Superior temporal gyrus (tissue), 1 donor: ENCODE data around the gene ITK.
"Not testable (repeated sequence)": the region's sequence is repeated elsewhere in the genome, so short reads cannot be mapped to it uniquely, and the experiment has no call there.

Source experiments
- DNase-seq: peaks from one replicate; pipeline ENCODE4 v3.0.0-alpha.2; 2016; ENCODE audit errors: extremely low spot score

Gene ITK

DNA sequence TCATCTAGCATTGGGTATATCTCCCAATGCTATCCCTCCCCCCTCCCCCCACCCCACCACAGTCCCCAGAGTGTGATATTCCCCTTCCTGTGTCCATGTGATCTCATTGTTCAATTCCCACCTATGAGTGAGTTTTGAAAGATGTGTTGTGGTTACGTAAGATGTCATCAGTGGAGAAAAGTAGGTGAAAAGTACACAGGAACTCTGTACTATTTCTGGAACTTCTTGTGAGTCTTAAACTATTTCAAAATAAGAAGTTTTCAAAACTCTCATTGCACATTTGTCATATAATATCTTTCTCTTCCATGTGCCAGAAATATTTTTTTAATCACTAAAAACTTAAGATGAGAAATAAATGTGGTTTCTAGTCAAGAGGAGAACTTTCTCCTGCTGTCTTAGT, 30.0 kb downstream of the ITK start:
- not testable (repeated sequence) for DNase-seq

DNA sequence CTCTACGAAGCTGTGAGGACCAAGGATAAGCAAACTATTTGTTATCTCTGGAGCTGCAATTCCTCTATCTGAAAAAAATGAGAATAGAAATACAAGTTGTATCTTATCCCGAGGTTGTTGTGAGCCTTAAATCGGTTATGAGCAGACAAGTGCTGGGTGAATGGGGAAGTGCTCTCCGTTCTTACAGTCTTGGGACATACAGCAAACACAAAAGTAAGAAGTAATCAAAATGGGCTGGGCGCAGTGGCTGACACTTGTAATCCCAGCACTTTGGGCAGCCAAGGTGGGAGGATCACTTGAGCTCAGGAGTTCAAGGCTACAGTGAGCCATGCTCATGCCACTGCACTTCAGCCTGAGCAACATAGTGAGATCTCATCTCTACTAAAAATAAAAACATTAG, 31.7 kb downstream of the ITK start:
- DNase-seq, result no peak

DNA sequence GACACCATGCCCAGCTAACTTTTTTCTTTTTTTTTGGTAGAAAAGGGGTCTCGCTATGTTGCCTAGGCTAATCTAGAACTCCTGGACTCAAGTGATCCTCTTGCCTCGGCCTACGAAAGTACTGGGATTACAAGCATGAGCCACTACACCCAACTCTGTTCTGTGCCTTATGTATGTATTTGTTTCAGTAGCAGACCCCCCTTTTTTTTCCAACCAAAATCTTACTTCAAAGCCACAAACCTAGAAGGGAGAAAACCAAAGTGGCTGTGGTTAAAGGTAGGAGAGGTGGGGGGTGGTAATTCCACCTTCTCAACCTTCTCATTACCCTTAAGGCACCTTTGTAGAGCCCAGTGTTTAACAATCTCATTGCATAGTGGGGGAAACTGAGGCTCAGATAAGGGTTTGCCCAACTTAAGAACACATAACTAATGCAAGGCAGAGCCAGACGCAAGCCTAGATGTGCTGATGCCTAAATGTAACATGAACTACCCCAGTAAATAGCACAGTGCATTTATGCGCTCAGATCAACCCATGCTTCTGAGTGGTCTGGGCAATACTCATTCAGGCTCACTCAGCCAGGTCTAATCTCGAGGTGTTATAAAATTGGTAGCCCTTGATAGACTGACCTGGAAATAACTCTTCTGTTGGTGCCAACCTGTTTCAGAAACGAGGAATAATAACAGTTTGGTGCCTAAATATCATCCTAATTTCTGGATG, 33.0 kb downstream of the ITK start:
- DNase-seq, result no peak

DNA sequence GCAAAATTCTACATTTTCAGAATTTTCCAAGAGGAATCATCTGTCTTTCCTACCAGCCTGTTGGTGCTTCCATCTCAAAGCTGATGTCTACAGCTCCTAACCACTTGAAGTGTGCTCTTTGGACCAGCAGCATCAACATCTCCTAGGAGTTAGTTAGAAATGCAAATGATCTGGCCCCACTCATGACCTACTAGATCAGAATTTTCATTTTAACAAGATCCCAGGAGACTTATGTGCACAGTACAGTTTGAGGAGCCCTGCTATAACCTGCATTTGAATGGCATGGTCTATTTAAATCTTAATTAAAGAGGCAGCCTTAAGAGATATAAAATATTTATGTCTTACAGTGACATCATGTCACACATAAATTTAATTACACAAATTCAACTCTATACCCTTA, 33.8 kb downstream of the ITK start:
- DNase-seq, result no peak

DNA sequence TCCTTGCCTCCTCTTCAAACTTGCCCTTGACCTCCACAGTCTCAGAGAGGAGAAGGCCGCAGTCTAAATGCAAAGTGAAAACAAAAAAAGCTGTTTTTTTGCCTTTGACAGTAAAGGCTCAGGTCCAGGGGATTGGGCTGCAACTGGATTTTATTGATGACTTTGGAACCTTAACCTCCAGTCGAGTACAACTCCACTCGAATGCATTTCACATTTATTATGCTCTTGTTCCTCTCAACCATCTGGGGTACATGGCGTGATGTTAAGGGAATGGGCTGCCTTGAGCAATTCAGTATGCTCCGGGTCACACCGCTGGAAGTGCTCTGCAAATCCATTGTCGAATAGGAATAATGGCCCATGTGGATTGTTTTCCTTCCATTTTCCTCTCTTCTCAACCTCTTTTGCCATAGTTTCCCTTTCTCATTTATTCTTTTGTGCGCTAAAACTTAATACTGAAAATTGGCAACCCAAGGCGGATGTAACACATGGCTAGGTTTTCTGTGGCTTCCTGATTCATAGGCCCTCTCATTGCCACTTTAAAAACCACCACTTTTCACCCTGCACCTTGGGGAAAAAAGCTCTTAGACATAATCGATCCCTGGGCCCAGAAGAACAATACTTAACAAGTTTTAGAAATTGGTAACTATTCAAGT, 34.3 kb downstream of the ITK start:
- no peak for DNase-seq

DNA sequence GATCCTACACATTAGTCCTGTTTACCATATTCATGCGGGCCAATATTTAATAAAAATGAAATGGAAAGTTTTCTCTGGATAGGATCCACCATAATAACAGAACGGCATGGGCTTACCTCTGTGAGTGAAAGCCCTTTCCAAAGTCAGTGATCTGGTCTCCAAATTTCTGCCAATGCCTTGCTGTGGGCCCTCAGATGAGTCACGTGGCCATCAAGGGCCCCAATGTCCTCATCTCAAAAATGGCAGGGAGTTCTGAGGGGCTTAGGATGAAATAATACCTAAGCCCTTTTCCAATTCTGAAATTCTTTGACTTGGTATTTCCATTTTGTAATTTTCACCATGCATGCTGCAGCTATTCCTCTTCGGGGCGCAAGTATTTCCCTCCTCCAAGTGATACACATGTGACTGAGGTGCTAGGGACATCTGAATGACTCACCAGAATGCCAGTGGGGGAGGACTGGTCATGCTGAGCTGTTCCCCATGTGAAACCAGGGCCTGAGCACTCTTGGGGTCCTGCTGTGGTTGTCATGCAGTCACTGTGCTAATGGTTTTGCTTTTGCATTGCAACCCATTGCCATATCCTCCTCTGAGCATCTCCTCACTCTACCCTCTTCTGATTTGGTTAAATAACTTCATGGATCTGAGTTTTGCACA, 35.0 kb downstream of the ITK start:
- DNase-seq, result no peak

DNA sequence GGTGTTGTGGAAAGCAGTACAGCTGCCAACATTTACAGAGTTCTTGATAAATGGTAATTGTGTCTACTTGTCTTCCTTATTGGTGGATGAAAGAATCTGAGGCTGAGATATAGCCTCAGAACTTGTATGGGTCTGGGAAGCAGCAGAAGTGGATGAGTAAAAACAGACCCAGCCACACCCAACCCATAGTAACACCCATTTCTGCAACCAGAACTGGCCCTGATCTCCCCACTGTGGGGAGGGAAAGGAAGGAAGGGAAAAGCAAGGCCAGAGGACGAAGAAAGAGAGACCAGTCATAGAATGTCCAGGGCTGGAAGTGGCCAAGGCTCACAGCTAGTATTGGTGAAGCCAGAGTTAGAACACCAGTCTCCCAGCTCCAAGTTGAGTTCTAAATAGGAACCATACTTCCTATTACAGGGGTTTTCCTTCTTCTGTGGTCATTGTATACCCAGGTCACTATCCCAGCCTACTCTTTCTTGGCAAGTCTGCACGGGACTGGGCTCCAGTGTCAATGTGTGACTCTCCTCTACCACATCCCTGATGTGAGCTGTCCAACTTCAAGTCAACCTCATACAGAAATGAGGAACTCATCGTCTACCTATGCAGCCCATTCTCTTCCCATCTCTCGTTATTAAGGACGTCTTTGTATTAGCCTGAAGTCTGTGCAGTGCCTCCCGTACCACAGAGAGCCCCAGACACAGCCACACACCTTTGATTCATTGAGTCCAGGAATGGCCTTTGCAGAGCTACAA, 35.9 kb downstream of the ITK start:
- DNase-seq, result no peak

DNA sequence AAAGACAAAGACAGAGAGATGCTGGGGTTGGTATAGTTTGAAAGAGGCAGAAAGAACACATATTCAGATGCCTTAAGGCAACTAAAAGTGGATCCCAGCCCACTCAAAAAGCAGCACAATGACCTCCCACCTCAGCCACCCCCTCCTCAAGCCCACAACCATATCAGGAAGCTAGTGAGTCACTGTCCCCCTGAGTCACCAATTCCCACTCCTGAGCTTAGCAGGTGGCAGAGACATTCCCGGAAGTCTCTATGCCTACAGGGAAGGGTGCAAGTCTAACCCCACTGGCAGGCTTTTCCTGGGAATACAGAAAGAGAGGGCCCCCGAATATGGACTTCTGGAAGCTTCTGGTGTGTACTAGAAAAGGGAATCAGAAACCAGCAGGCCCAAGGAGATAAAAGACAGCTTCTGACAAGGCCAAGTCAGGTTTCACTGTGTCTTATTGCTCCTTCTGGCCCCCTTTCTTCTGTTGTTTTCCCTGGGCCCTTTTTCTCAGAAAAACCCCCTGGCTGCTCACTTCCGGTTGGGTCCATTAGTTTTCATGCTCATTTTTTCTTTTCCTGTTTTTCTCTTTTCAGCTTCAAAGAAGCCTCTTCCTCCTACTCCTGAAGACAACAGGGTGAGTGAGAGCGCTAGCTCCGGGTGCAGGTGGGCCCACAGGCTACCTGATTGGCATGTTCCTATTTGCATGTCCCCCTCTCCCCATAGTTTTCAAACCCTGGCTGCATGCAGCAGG, 36.8 kb downstream of the ITK start:
- DNase-seq, result no peak

DNA sequence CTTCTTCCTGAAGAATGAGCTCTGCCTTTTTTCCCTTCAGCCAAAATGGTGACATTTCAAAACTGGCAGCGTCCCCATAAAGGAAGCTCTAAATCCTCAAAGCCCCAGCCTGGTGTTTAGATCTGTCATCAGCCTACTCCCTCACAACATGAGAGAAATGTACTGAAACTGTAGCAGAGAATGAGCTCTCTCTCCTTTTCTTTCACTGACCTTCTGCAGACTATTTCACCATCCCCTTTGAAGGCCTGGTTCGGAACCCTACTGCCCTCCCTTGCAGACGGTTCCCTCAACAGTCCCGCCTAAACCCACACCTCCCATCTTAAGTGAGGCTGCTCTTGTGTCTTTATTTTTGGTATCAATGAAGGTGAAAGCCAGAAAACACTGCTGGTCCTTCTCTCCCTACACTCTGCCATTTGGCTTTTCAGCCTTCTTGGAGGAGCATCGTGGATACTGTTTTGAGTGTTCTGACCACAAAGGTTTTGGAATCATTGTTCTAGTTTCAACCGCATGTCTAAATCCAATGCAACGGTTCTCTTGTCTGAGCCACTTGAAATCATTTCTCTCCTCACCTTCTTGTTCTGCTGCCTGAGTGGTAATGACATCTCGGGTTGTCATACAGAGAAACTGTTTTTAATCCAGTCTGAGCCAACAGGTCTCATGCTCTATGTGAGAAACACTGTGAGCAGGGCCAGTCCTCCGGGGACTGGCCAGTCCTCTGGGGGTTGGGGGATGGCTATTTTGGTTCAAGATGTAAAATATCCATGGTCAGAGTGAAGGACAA, 39.0 kb downstream of the ITK start:
- DNase-seq, result no peak

DNA sequence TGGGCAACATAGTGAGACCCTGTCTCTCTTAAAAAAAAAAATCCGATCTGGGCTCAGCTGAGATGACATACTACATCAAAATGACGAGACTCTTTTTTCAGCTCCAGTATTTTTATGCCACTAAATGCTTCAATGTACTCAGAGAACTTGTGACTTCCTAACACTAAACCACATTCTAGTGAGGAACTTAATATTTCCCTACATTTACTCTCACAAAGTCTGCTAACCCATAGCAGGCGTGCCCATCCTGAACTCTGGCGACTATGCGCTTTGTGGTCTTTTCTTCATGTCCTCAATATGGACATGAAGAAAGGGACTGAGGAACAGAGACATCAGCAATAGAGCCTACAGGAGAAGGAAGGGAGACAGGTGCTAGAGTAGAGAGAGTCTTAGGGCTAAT, 41.3 kb downstream of the ITK start:
- DNase-seq, result no peak

DNA sequence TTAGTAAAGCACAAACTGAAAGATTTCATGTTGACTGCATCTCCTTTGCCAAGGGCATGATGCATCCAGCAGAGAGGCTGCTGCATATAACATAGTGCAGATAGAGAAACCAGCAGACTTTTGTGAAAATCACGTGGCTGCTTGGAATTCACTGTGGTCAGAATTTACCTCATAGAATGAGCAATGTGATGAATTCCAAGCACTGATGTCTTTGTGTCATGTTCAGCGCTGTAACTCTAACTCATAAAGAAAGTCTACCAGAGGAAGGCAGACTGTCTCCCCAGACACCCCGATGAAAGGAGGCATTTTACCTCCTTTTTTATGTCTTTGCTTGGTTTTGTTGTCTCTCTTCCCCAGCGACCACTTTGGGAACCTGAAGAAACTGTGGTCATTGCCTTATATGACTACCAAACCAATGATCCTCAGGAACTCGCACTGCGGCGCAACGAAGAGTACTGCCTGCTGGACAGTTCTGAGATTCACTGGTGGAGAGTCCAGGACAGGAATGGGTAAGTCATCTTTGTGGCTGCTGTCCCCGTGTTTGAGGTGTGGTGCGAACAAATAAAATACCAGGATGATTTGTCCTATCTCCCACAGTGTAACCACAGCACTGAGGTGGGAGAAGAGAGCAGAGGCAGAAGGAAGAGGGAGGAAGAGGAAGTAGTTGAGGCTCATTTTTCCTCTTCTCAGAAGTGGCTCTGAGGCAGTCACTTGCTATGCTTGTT, 42.0 kb downstream of the ITK start:
- DNase-seq, result no peak

DNA sequence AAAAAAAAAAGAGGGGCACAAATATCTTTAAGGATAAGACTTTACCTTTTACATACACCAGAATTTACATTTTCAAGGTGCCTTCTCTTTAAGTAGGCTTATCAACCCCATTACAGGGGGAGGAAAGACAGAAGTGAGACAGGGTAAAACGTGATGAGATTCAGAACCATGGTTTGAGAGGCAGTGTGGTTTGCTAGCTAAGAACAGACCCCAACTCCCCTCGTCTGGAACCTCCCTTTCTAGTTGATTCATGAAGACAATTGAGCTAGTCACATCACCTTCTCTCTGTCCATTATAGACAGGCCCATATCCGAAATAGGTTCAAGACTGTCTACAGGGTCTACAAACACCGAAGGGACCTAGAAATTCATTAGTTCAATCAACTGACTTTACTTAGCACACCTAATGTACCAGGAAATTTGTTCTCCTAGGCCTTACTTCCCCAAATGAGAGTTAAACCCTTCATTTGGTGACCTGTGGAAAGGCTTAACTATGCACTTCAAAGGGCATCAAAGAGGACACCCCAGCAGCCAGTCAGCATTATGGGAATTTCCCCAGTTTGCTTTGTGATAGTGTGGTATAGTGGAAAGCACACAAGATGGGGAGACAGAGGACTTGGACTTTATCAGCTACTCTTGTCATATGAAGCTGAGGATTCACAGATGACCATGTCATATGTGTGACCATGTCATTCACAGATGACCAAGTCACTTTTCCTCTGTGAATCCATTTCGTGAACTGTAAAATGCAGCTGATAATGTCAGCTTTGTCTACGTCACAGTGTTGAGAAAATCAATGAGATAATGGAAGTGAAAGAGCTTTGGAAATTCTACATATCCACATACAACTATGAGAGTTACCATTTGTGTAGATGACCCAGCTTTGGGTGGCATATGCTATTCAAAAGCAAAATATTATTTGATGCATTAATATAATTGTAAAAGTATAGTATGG, 45.1 kb downstream of the ITK start:
- DNase-seq, result no peak

DNA sequence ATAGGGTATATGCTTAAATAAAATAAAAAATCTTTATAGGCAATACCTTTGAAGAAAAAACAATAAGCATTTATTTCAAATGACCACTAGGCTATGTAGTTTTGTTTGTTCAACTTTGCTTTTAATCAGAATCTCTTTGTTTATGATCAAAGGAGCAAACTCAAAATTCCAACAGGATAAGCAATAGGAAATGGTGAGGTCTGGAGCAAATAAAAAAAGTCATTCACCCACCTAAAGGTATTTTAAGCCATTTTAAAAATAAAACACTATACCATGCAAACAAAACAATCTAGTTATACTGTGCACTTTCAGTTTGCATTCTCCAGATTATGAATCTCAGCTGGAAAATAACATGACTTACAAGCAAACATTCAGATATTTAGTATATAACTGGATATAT, 50.0 kb downstream of the ITK start:
- DNase-seq, result no peak

DNA sequence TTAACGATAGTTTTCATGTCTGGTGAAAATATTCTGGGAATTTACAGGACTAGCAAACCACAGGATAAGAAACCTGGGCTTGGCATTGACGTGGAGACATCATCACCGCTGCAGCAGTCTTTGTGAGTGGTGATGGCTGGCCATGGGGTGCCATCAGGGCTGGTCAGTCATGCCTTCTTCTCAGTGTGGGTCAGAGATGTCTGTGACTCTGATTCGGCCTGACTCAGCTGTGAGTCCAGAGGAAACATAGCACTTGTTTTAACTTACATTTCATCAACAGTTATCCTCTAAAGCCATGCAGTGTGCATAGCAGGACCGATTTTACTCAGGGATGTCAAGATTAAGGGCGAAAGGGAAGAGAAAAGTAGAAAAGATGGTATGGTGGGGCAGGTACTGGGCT, 52.1 kb downstream of the ITK start:
- no peak for DNase-seq

DNA sequence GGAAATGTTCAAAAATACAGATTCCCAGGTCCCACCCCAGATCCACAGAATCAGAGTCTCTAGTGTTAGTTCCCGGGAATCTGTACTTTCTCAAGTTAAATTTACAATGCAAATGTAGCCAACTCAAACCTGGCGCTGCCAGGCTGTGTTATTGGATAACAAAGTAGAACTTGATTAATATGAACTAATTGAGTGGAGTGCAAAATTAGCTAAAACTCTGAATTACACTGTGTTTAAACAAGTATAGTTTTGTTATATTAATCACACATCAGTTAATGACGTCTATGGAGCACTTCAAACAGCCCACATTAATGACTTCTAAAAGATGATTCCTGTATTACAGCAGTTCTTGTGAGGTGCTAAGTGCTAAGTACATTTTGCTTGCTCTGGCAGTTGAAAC, 52.9 kb downstream of the ITK start:
- no peak for DNase-seq

DNA sequence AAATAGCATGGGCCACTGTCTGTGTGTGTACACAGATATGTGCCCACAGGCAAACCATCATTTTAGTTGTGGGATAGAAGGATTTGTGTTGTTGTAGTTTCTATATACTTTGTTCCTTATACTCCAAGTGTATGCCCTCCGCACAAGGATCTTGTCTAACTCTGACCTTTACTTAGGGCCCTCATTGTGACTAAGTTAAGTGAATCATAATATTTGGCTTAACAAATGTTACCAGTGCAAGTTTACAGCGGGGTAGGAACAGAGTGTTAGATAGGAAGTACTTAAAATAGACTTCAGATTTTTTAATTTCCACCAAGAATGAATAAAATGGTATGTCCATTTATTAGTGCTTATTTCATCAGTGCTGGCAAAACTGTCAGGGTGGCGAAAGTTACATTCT, 55.8 kb downstream of the ITK start:
- no peak for DNase-seq

DNA sequence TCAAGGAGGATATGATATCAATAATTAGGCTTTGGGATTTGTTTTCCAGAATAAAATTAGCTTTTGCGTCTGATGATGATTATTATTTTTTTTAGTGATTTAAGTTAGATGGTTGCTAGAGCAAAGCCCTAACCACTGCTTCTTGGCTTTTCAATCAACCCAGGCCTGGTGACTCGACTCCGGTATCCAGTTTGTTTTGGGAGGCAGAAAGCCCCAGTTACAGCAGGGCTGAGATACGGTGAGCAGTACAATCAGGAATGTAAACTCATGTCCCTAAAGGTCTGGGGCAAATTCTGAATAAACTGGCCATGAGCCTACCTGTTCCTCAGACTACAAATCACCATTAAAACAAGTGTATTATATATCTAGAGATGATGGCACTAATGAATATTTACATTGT, 60.8 kb downstream of the ITK start:
- DNase-seq, result no peak

DNA sequence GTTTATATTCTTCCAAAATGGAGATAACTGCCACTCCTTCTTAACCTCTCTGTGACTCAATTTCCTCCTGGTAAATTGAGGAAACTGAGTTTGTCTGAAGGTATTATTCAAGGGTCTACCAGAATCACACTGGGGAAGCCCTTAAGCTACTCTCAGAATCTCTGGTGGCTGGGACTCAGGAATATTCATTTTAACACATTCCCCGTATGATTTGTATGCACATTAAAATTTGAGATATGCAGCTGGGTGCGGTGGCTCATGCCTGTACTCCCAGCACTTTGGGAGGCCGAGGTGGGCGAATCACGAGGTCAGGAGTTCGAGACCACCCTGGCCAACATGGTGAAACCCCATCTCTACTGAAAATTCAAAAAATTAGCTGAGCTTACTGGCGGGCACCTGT, 64.1 kb downstream of the ITK start:
- DNase-seq, result not testable (repeated sequence)

DNA sequence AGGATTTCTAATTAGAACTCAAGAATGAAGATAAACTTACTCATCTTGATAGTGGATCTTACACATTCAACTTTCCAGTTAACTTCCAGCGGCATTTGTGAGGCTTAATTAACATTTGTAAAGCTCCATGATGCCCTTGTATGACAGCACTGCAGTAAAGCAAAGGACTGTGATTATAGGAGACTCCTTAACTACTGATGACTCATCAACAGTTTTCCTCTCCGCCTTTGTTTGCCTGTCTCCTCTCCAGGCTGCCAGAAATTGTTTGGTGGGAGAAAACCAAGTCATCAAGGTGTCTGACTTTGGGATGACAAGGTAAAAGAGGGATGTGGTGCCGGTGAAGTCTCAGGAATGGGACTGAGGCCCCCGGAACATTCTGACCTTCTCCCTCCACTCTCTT, 64.8 kb downstream of the ITK start:
- DNase-seq, result no peak
